Measurements from ENCODE around the gene IL10RB. TPM values are rescaled to one million over a fixed set of nuclear protein-coding genes. Genes with fewer than 3 reads are reported as not detected.

Gene IL10RB
- total and polyA plus RNA-seq, 4 donors: 26.7 to 89.1 (median 42.9) TPM

DNA sequence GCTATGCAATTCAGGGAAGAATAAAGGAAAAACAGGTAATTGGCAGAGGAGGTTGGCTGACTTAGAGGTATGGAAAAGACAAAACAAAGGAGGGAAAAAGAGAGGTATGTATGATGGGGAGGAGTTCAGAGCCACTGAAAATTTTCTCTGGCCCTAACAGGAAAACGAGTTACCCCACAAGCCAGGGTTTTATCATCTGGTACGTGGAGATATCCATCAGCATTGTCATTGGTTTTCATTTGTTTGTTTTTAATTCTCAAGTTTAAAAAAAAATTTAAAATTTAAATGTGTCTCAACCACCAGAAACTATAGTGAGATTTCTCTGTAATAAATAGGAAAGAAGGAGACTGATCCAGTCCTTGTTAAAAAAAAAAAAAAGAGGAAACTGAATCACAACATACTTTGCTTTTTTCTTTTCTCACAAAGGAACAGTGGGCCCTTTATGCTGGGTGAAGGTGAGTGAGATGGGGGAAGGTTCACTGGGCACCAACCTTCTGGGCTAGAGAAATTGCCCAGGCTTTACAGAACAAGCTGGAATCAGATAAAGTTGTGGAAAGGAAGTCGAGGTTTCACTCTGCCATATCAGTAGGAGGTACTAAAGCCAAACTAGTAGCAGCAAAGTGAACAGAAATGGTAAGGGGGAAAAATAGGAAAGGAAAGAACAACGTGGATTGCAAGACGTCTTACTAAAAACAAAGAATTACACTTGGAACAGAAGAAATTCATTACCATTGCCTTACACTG is 33.7 kb upstream of the IL10RB start:
- Histone ChIP-seq H3K9ac (ENCODE audit: insufficient read depth in 1 of 2, low read length in 2 of 2) (no peak overlapping the region), H3K4me1 (ENCODE audit: control insufficient read depth in 5 of 5, insufficient read depth in 5 of 5, low read length in 5 of 5) (peaks cover 0 to 15% (median 8%) of the 10 kb centered on the region in 5 donors), H3K9me3 (ENCODE audit: control insufficient read depth in 4 of 4, insufficient read depth in 3 of 4, low read length in 3 of 4) (no peaks in the 10 kb centered on the region), H3K4me3 (no peak overlapping the region), H3K36me3 (ENCODE audit: control insufficient read depth in 4 of 4, insufficient read depth in 4 of 4, low read length in 4 of 4) (no peaks in the 10 kb centered on the region), H3K27me3 (ENCODE audit: control insufficient read depth in 3 of 3, insufficient read depth in 3 of 3, low read length in 2 of 3) (no peaks in the 10 kb centered on the region), H3K27ac (ENCODE audit: low read depth in 1 of 2, low read length in 1 of 2) (peak overlapping the region in 1 of 2 donors; percentile 44)
- ATAC-seq (ENCODE audit: insufficient read depth, low FRiP score) (no peak), DNase-seq (peak in 1 of 3 donors; percentile 32)
- 21 to 37% methylated on average over 5 of the region's 5 CpGs for WGBS, 2 donors
- TF ChIP-seq, protein P1, sequence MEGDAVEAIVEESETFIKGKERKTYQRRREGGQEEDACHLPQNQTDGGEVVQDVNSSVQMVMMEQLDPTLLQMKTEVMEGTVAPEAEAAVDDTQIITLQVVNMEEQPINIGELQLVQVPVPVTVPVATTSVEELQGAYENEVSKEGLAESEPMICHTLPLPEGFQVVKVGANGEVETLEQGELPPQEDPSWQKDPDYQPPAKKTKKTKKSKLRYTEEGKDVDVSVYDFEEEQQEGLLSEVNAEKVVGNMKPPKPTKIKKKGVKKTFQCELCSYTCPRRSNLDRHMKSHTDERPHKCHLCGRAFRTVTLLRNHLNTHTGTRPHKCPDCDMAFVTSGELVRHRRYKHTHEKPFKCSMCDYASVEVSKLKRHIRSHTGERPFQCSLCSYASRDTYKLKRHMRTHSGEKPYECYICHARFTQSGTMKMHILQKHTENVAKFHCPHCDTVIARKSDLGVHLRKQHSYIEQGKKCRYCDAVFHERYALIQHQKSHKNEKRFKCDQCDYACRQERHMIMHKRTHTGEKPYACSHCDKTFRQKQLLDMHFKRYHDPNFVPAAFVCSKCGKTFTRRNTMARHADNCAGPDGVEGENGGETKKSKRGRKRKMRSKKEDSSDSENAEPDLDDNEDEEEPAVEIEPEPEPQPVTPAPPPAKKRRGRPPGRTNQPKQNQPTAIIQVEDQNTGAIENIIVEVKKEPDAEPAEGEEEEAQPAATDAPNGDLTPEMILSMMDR (IDR thresholded peaks at IDR 0.05; ENCODE audit: control extremely low read depth, extremely low read depth): no peak

DNA sequence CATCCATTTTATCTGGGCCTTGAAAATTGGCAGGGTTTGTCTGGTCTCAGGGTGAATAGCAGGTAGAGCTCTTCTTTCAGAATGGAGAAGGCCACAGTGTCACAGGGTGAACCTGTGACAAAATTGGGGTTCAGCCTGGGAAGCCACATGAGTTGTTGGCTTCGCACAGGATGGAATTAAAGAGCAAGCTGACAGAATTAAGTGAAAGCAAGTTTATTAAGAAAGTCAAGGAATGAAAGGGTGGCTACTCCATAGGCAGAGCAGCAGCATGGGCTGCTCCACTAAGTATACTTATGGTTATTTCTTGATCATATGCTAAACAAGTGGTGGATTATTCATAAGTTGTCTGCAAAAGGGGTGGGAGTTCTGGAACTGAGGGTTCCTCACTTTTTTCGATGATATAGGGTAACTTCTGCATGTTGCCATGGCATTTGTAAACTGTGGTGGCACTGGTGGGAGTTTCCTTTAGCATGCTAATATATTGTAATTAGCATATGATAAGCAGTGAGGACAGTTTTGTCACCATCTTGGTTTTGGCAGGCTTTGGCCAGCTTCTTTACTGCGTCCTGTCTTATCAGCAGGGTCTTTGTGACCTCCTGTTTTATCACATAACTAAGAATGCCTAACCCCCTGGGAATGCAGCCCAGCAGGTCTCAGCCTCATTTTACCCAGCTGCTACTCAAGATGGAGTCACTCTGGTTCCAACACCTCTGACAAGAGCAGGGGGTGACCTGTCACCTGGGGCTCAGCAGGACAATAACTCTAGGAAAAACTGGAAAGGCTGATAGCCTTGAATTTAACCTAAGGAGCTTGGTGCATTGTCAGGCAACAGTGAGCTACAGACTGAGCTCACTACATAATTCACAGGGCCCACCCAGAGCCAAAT is 31.3 kb upstream of the IL10RB start:
- Histone ChIP-seq H3K9me3 (ENCODE audit: control insufficient read depth in 4 of 4, insufficient read depth in 3 of 4, low read length in 3 of 4) (no peaks in the 10 kb centered on the region), H3K27ac (ENCODE audit: low read depth in 1 of 2, low read length in 1 of 2) (no peak overlapping the region), H3K27me3 (ENCODE audit: control insufficient read depth in 3 of 3, insufficient read depth in 3 of 3, low read length in 2 of 3) (no peaks in the 10 kb centered on the region), H3K9ac (ENCODE audit: insufficient read depth in 1 of 2, low read length in 2 of 2) (no peak overlapping the region), H3K36me3 (ENCODE audit: control insufficient read depth in 4 of 4, insufficient read depth in 4 of 4, low read length in 4 of 4) (no peaks in the 10 kb centered on the region), H3K4me3 (no peak overlapping the region), H3K4me1 (ENCODE audit: control insufficient read depth in 5 of 5, insufficient read depth in 5 of 5, low read length in 5 of 5) (peaks cover 0 to 17% (median 9%) of the 10 kb centered on the region in 5 donors)
- ATAC-seq (ENCODE audit: insufficient read depth, low FRiP score): no peak
- 85 to 89% methylated on average over 3 of the region's 3 CpGs for WGBS, 2 donors
- no peak for DNase-seq
- TF ChIP-seq, protein P1 (IDR thresholded peaks at IDR 0.05; ENCODE audit: control extremely low read depth, extremely low read depth): no peak

DNA sequence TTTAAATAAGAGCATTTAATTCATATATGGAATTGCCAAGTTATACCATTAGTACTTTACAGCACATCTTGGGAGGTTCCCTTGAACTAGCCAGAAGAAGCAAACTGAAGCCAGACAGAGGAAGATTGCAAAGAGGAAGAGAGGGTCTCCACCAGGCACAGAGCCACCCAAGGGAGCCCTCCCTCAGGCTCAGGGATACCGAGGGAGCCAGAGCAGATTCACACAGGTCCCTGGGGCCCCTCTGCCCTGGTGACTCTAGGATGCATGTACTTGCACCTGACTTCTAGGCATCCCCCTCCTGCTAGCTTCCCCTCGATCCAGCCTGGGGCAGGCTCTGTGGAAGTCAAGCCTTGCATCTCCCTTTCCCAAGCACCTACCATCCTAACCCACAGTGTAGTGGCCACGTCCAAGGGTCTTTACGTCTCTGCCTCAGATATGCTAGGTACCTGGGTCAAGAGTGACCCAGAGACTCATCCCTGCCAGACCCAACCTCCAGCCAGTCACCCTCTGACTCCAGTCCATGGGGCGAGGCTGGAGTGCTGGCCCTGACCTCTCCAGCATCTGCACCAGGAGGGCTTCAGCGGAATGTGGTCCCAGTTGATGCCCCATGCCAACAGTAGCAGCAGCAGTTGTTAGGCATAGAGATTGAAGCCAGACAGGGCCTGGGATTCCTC is 30.0 kb upstream of the IL10RB start:
- DNase-seq: no peak
- no peaks in the 10 kb centered on the region for H3K9me3 ChIP-seq (ENCODE audit: control insufficient read depth in 4 of 4, insufficient read depth in 3 of 4, low read length in 3 of 4)
- TF ChIP-seq, protein P1 (IDR thresholded peaks at IDR 0.05; ENCODE audit: control extremely low read depth, extremely low read depth): no peak
- no peak overlapping the region for H3K9ac ChIP-seq (ENCODE audit: insufficient read depth in 1 of 2, low read length in 2 of 2)
- H3K4me1 ChIP-seq (ENCODE audit: control insufficient read depth in 5 of 5, insufficient read depth in 5 of 5, low read length in 5 of 5): peaks cover 0 to 17% (median 1%) of the 10 kb centered on the region in 5 donors
- H3K27ac ChIP-seq (ENCODE audit: low read depth in 1 of 2, low read length in 1 of 2): no peak overlapping the region
- no peak for ATAC-seq (ENCODE audit: insufficient read depth, low FRiP score)
- no peaks in the 10 kb centered on the region for H3K27me3 ChIP-seq (ENCODE audit: control insufficient read depth in 3 of 3, insufficient read depth in 3 of 3, low read length in 2 of 3)
- 97% methylated on average over 6 of the region's 6 CpGs for WGBS, 2 donors
- no peak overlapping the region for H3K4me3 ChIP-seq
- H3K36me3 ChIP-seq (ENCODE audit: control insufficient read depth in 4 of 4, insufficient read depth in 4 of 4, low read length in 4 of 4): no peaks in the 10 kb centered on the region
